Testis (tissue), 3 donors: Measurements from ENCODE around the gene MAGEA2. TPM values are rescaled to one million over a fixed set of nuclear protein-coding genes. Genes with fewer than 3 reads are reported as not detected.
"Not testable (repeated sequence)": the region's sequence is repeated elsewhere in the genome, so short reads cannot be mapped to it uniquely, and the experiment has no call there.

Experiments used
- DNase-seq: peaks from one replicate; pipeline ENCODE4 v3.0.0-alpha.2; 2019
- H3K27ac ChIP-seq, 2 donors: fragments of 200-600 bp; sonication (generic); one replicate each; pipeline ENCODE4 v1.5.1; 2019
- H3K27me3 ChIP-seq: fragments of 200-600 bp; sonication (generic); one replicate; pipeline ENCODE4 v1.5.1; 2019
- H3K36me3 ChIP-seq: fragments of 200-600 bp; sonication (generic); one replicate; pipeline ENCODE4 v1.5.1; 2017; ENCODE audit warnings: low read depth; ENCODE audit errors: missing control alignments
- H3K4me1 ChIP-seq: fragments of 200-600 bp; sonication (generic); one replicate; pipeline ENCODE4 v1.5.1; 2019
- H3K4me3 ChIP-seq, 2 donors: fragments of 200-600 bp; sonication (generic); one replicate each; pipeline ENCODE4 v1.5.1; 2017 to 2019
- H3K9me3 ChIP-seq: fragments of 200-600 bp; sonication (generic); one replicate; pipeline ENCODE4 v1.5.1; 2017
- CTCF ChIP-seq, 3 experiments: fragments of 450-650 bp in 2 of 3; fragments of 200-600 bp in 1 of 3; sonication (generic) in 1 of 3; IDR thresholded peaks; one replicate each; pipeline ENCODE4 v1.5.1; 2016 to 2019; ENCODE audit warnings: antibody characterized with exemption in 3 of 3, mild to moderate bottlenecking in 2 of 3, moderate library complexity in 1 of 3
- POLR2A ChIP-seq: fragments of 450-650 bp; IDR thresholded peaks from one replicate; pipeline ENCODE4 v1.6.1; 2017; ENCODE audit warnings: antibody characterized with exemption, mild to moderate bottlenecking, moderate library complexity
- WGBS, 2 donors: methylation state at CpG; one replicate each; pipeline ENCODE4 v1.1.5; 2018; 5-methylcytosine and 5-hydroxymethylcytosine counted together
- intact Hi-C: fragments of 100-400 bp; cut with DNase I; formaldehyde crosslinking; loops from one replicate; pipeline ENCODE4 v1.15.1; 2023; ENCODE audit warnings: low total_unique reads
- polyA plus RNA-seq: library from polyadenylated mRNA; stranded (reverse); fragments of 350-450 nt; fragmentation: Illumina TruSeq; extraction: RNeasy Lipid Tissue Mini Kit (QIAGEN cat#74804); gene quantifications from one replicate; pipeline ENCODE4 v1.2.3, GENCODE V29; 2014; ENCODE audit warnings: low read depth, low replicate concordance; ENCODE audit not compliant: insufficient read depth
- total RNA-seq, 2 donors: library from RNA; depleted of rRNA; stranded (reverse); fragments of >200 nt; gene quantifications; one replicate each; pipeline ENCODE4 v1.2.3, GENCODE V29; 2016

MAGEA2 gene
- total and polyA plus RNA-seq, 3 donors from 2014 or later = 6.1 to 9.2 (median 6.2) TPM

GRCh38 chrX:152733261-152733975, 20.2 kb downstream of the MAGEA2 start, which contains the start of the genes CSAG1 and MAGEA12:
Gene CSAG1, minus strand, starts transcription at chrX:152733721. Its CDS starts 1,261 bp downstream, at chrX:152732460.
Gene MAGEA12, plus strand, starts transcription at chrX:152733757. Its CDS starts 2,405 bp downstream, at chrX:152736162.
- intact Hi-C loops = no loop called here
- Histone ChIP-seq H3K9me3 (no peaks in the 10 kb centered on the region), H3K4me1 (no peaks in the 10 kb centered on the region), H3K36me3 (no peaks in the 10 kb centered on the region), H3K4me3 (no peak within 1 kb of the TSS), H3K27me3 (no peaks in the 10 kb centered on the region), H3K27ac (no peak within 1 kb of the TSS)
- WGBS, 2 donors = 83 to 90% methylated on average over 4 to 5 of the region's 21 CpGs
- no peak for TF ChIP-seq POLR2A
- no peak for TF ChIP-seq CTCF (IDR thresholded peaks at IDR 0.05)
- peak; percentile 57 for DNase-seq

DNA sequence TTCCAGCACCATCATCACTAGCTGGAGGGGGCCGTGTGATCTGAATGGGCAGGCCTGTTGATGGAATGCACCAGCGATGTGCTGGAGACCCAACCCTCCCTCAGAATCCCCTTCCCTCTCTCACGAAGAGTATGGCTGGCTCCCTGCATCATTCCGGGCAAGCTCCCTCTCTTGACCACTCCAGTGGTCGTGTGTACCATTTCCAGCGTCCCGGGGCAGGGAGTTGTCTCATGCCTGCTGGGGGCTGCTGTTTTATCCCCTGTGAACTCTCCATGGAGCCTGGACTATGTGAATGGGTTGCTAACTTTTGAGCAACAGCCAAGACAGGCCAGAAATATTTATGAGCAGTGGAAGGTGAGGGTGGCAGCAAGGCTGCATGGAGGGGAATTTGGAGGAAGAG, 28.2 kb downstream of the MAGEA2 start:
- H3K27ac ChIP-seq = no peak overlapping the region
- no peaks in the 10 kb centered on the region for H3K27me3 ChIP-seq
- H3K9me3 ChIP-seq = no peaks in the 10 kb centered on the region
- H3K4me1 ChIP-seq = no peaks in the 10 kb centered on the region
- DNase-seq = no peak
- no peaks in the 10 kb centered on the region for H3K36me3 ChIP-seq
- intact Hi-C loops = no loop called here
- no peak overlapping the region for H3K4me3 ChIP-seq
- 88 to 93% methylated on average over 4 to 7 of the region's 7 CpGs for WGBS, 2 donors
- TF ChIP-seq POLR2A (no peak), CTCF (IDR thresholded peaks at IDR 0.05) (no peak)

- DNase-seq, intact Hi-C loops, H3K4me3 ChIP-seq, H3K36me3 ChIP-seq, H3K4me1 ChIP-seq, H3K9me3 ChIP-seq, H3K27me3 ChIP-seq, H3K27ac ChIP-seq: not testable (repeated sequence)
- WGBS, 2 donors = no CpG with 5 or more reads among the region's 35 CpGs
Measured at GRCh38 chrX:152713815-152714787, 39.5 kb downstream of the MAGEA2 start, which contains the start of gene MAGEA2B. Gene MAGEA2B, plus strand, starts transcription at chrX:152714628. Its CDS starts 2,479 bp downstream, at chrX:152717107.

- not testable (repeated sequence) for H3K4me3 ChIP-seq
- no CpG with 5 or more reads among the region's 5 CpGs for WGBS, 2 donors
Measured at GRCh38 chrX:152713195-152713594, 40.4 kb downstream of the MAGEA2 start.

GRCh38 chrX:152709173-152709572, 44.5 kb downstream of the MAGEA2 start, which contains the start of gene CSAG2:
Gene CSAG2, minus strand, starts transcription at chrX:152709273. Its CDS starts 161 bp downstream, at chrX:152709112.
- no CpG with 5 or more reads among the region's 2 CpGs for WGBS, 2 donors
- H3K36me3 ChIP-seq, intact Hi-C loops, H3K4me3 ChIP-seq, H3K9me3 ChIP-seq, H3K4me1 ChIP-seq, H3K27me3 ChIP-seq, H3K27ac ChIP-seq, DNase-seq: not testable (repeated sequence)

More at GRCh38 chrX:152713195-152713594, 40.4 kb downstream of the MAGEA2 start:
- intact Hi-C loops, H3K36me3 ChIP-seq, H3K9me3 ChIP-seq, H3K4me1 ChIP-seq, H3K27me3 ChIP-seq, DNase-seq, H3K27ac ChIP-seq: not testable (repeated sequence)

- H3K4me3 ChIP-seq, H3K27me3 ChIP-seq, H3K9me3 ChIP-seq, H3K27ac ChIP-seq, DNase-seq, H3K36me3 ChIP-seq, H3K4me1 ChIP-seq, intact Hi-C loops: not testable (repeated sequence)
- WGBS, 2 donors = 94% methylated on average over 5 of the region's 7 CpGs; no CpG with 5 or more reads in 1 of the 2 donors
Measured at GRCh38 chrX:152706500-152706899, 47.1 kb downstream of the MAGEA2 start.

- H3K27me3 ChIP-seq, H3K36me3 ChIP-seq, H3K9me3 ChIP-seq, H3K4me3 ChIP-seq, H3K4me1 ChIP-seq, DNase-seq, intact Hi-C loops, H3K27ac ChIP-seq: not testable (repeated sequence)
- 100% methylated on average over 3 of the region's 5 CpGs; no CpG with 5 or more reads in 1 of the 2 donors for WGBS, 2 donors
Measured at GRCh38 chrX:152700390-152700789, 53.3 kb downstream of the MAGEA2 start.
